Keratinocyte (primary cell): ENCODE measurements around the gene F2.

Experiments used
- CTCF ChIP-seq, 3 experiments: IDR thresholded peaks in 1 of 3; conservative IDR thresholded peaks in 1 of 3; optimal IDR thresholded peaks in 1 of 3; 2 replicates in 2 of 3; 3 replicates in 1 of 3; pipeline versions ENCODE3 to v1.5.1; 2011; ENCODE audit warnings: low read length in 3 of 3, mild to moderate bottlenecking in 3 of 3, moderate library complexity in 2 of 3, control low read depth in 1 of 3, inconsistent platforms in 1 of 3; ENCODE audit not compliant: insufficient read depth in 2 of 3; ENCODE audit errors: extremely low read depth in 1 of 3
- EZH2 ChIP-seq: IDR thresholded peaks from one replicate; pipeline ENCODE4 v1.6.1; 2012; ENCODE audit warnings: inconsistent platforms, mild to moderate bottlenecking, low read length, moderate library complexity

- no peak for TF ChIP-seq CTCF (optimal IDR thresholded peaks at IDR 0.05 in 1 of 3, IDR thresholded peaks at IDR 0.05 in 1 of 3, conservative IDR thresholded peaks at IDR 0.05 in 1 of 3; ENCODE audit: extremely low read depth in 1 of 3, insufficient read depth in 2 of 3, low read length in 3 of 3)
- no peak for TF ChIP-seq EZH2
Measured at GRCh38 chr11:46681814-46682213, 37.2 kb upstream of the F2 start.
